T-helper 1 cell treated with Interleukin-12 subunit alpha and Interleukin-12 subunit beta and Interleukin-4 antibody, amounts not matched to agents 30 μg/mL and 1 μg/mL, for 36 hours (primary cell): Measurements from ENCODE around the gene STK33.

Experiments
- H3K27ac Mint-ChIP-seq: one replicate; pipeline ENCODE4 v1.8.0; 2021; ENCODE audit warnings: mild to moderate bottlenecking, mixed read lengths
- H3K27me3 Mint-ChIP-seq: one replicate; pipeline ENCODE4 v1.8.0; 2021; ENCODE audit warnings: low read depth, mixed read lengths
- H3K36me3 Mint-ChIP-seq: one replicate; pipeline ENCODE4 v1.8.0; 2021; ENCODE audit warnings: low read depth, mixed read lengths
- H3K4me1 Mint-ChIP-seq: one replicate; pipeline ENCODE4 v1.8.0; 2021; ENCODE audit warnings: low read depth, mixed read lengths
- H3K4me3 Mint-ChIP-seq: one replicate; pipeline ENCODE4 v1.8.0; 2021; ENCODE audit warnings: mild to moderate bottlenecking, moderate library complexity, mixed read lengths
- H3K9me3 Mint-ChIP-seq: one replicate; pipeline ENCODE4 v1.8.0; 2021; ENCODE audit warnings: mixed read lengths

STK33 gene

GRCh38 chr11:8373519-8374432 lies 220.3 kb downstream of the STK33 start:
- H3K27me3 Mint-ChIP-seq: no peaks in the 10 kb centered on the region
- H3K4me1 Mint-ChIP-seq: no peaks in the 10 kb centered on the region
- H3K27ac Mint-ChIP-seq: no peak overlapping the region
- H3K9me3 Mint-ChIP-seq: no peaks in the 10 kb centered on the region
- no peaks in the 10 kb centered on the region for H3K36me3 Mint-ChIP-seq
- H3K4me3 Mint-ChIP-seq: no peak overlapping the region

- H3K27me3 Mint-ChIP-seq: no peaks in the 10 kb centered on the region
- H3K27ac Mint-ChIP-seq: no peak overlapping the region
- H3K4me1 Mint-ChIP-seq: no peaks in the 10 kb centered on the region
- no peaks in the 10 kb centered on the region for H3K9me3 Mint-ChIP-seq
- no peaks in the 10 kb centered on the region for H3K36me3 Mint-ChIP-seq
- no peak overlapping the region for H3K4me3 Mint-ChIP-seq
These were observed 221.2 kb downstream of the STK33 start for GRCh38 chr11:8372641-8373381.

GRCh38 chr11:8371516-8371884 lies 222.5 kb downstream of the STK33 start:
- H3K27ac Mint-ChIP-seq: no peak overlapping the region
- H3K4me1 Mint-ChIP-seq: no peaks in the 10 kb centered on the region
- no peaks in the 10 kb centered on the region for H3K9me3 Mint-ChIP-seq
- no peaks in the 10 kb centered on the region for H3K36me3 Mint-ChIP-seq
- no peak overlapping the region for H3K4me3 Mint-ChIP-seq
- no peaks in the 10 kb centered on the region for H3K27me3 Mint-ChIP-seq

- H3K9me3 Mint-ChIP-seq: no peaks in the 10 kb centered on the region
- no peaks in the 10 kb centered on the region for H3K4me1 Mint-ChIP-seq
- H3K27ac Mint-ChIP-seq: no peak overlapping the region
- no peak overlapping the region for H3K4me3 Mint-ChIP-seq
- no peaks in the 10 kb centered on the region for H3K27me3 Mint-ChIP-seq
- H3K36me3 Mint-ChIP-seq: no peaks in the 10 kb centered on the region
These were observed 223.1 kb downstream of the STK33 start for GRCh38 chr11:8370812-8371515.

GRCh38 chr11:8369592-8370205 lies 224.3 kb downstream of the STK33 start:
- Mint-ChIP-seq H3K27ac (no peak overlapping the region), H3K36me3 (no peaks in the 10 kb centered on the region), H3K4me3 (no peak overlapping the region), H3K4me1 (no peaks in the 10 kb centered on the region), H3K9me3 (no peaks in the 10 kb centered on the region), H3K27me3 (no peaks in the 10 kb centered on the region)

- Mint-ChIP-seq H3K9me3 (no peaks in the 10 kb centered on the region), H3K4me1 (no peaks in the 10 kb centered on the region), H3K27me3 (no peaks in the 10 kb centered on the region), H3K4me3 (no peak overlapping the region), H3K27ac (no peak overlapping the region), H3K36me3 (no peaks in the 10 kb centered on the region)
These were observed 225.3 kb downstream of the STK33 start for GRCh38 chr11:8368772-8369171.

- no peaks in the 10 kb centered on the region for H3K27me3 Mint-ChIP-seq
- no peaks in the 10 kb centered on the region for H3K36me3 Mint-ChIP-seq
- H3K4me3 Mint-ChIP-seq: no peak overlapping the region
- H3K4me1 Mint-ChIP-seq: no peaks in the 10 kb centered on the region
- H3K9me3 Mint-ChIP-seq: no peaks in the 10 kb centered on the region
- H3K27ac Mint-ChIP-seq: no peak overlapping the region
These were observed 225.8 kb downstream of the STK33 start for GRCh38 chr11:8368194-8368593.

GRCh38 chr11:8366316-8366715 lies 227.7 kb downstream of the STK33 start:
- H3K27ac Mint-ChIP-seq: no peak overlapping the region
- no peaks in the 10 kb centered on the region for H3K4me1 Mint-ChIP-seq
- H3K4me3 Mint-ChIP-seq: no peak overlapping the region
- H3K9me3 Mint-ChIP-seq: no peaks in the 10 kb centered on the region
- H3K27me3 Mint-ChIP-seq: no peaks in the 10 kb centered on the region
- H3K36me3 Mint-ChIP-seq: no peaks in the 10 kb centered on the region

GRCh38 chr11:8365216-8365941 lies 228.6 kb downstream of the STK33 start:
- H3K4me1 Mint-ChIP-seq: no peaks in the 10 kb centered on the region
- H3K9me3 Mint-ChIP-seq: no peaks in the 10 kb centered on the region
- no peaks in the 10 kb centered on the region for H3K27me3 Mint-ChIP-seq
- no peak overlapping the region for H3K4me3 Mint-ChIP-seq
- no peaks in the 10 kb centered on the region for H3K36me3 Mint-ChIP-seq
- H3K27ac Mint-ChIP-seq: no peak overlapping the region

GRCh38 chr11:8363921-8364320 lies 230.1 kb downstream of the STK33 start:
- H3K36me3 Mint-ChIP-seq: no peaks in the 10 kb centered on the region
- no peak overlapping the region for H3K4me3 Mint-ChIP-seq
- no peak overlapping the region for H3K27ac Mint-ChIP-seq
- no peaks in the 10 kb centered on the region for H3K4me1 Mint-ChIP-seq
- no peaks in the 10 kb centered on the region for H3K9me3 Mint-ChIP-seq
- H3K27me3 Mint-ChIP-seq: no peaks in the 10 kb centered on the region

- Mint-ChIP-seq H3K27me3 (no peaks in the 10 kb centered on the region), H3K4me1 (no peaks in the 10 kb centered on the region), H3K4me3 (no peak overlapping the region), H3K36me3 (no peaks in the 10 kb centered on the region), H3K27ac (no peak overlapping the region), H3K9me3 (no peaks in the 10 kb centered on the region)
These were observed 231.1 kb downstream of the STK33 start for GRCh38 chr11:8362899-8363298.

GRCh38 chr11:8362491-8362890 lies 231.5 kb downstream of the STK33 start:
- Mint-ChIP-seq H3K27me3 (no peaks in the 10 kb centered on the region), H3K36me3 (no peaks in the 10 kb centered on the region), H3K27ac (no peak overlapping the region), H3K4me3 (no peak overlapping the region), H3K9me3 (no peaks in the 10 kb centered on the region), H3K4me1 (no peaks in the 10 kb centered on the region)

- H3K36me3 Mint-ChIP-seq: no peaks in the 10 kb centered on the region
- no peak overlapping the region for H3K27ac Mint-ChIP-seq
These were observed 232.3 kb downstream of the STK33 start for GRCh38 chr11:8361664-8362210.

GRCh38 chr11:8361206-8361605 lies 232.8 kb downstream of the STK33 start:
- H3K4me1 Mint-ChIP-seq: no peaks in the 10 kb centered on the region
- no peaks in the 10 kb centered on the region for H3K27me3 Mint-ChIP-seq
- no peak overlapping the region for H3K27ac Mint-ChIP-seq
- H3K4me3 Mint-ChIP-seq: no peak overlapping the region
- no peaks in the 10 kb centered on the region for H3K9me3 Mint-ChIP-seq
- no peaks in the 10 kb centered on the region for H3K36me3 Mint-ChIP-seq

More at GRCh38 chr11:8361664-8362210, 232.3 kb downstream of the STK33 start:
- Mint-ChIP-seq H3K27me3 (no peaks in the 10 kb centered on the region), H3K9me3 (no peaks in the 10 kb centered on the region), H3K4me3 (no peak overlapping the region), H3K4me1 (no peaks in the 10 kb centered on the region)
